Measurements from ENCODE around the gene MAD1L1. TPM values are rescaled to one million over a fixed set of nuclear protein-coding genes. Genes with fewer than 3 reads are reported as not detected.

Gene MAD1L1
- total RNA-seq, 4 donors from 2014 or later, result 22.3 to 56.6 (median 35.0) TPM

DNA sequence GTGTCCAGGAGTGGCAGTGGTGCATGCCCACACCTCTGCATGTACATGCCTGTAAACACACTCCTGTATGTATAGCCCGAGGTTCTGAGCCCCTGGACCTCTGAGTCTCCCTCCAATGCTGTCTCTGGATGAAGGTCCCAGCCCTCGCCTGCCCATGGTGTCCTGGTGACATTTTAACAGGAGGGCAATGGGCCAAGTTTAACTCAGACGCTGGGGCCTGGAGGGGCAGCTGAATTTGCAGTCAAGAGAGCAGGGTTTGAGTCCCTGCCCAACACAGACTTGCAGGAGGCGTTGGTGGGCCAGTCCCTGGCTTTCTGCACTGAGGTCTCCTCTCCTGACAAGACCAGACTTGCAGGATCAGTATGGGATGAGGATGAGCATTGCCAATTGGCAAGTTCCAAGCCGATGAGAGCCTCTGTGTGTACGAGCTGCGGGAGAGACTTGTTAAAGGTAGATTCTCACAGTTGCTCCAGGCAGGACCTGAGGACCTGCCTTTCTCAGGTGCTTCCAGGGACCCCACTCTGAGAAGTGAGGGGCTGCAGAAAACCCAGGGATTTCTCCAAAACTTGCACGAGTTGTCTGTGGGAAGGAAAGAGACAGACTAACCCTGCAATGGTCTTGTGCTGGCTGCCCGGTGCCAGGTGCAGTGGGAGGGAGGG is 420.8 kb downstream of the MAD1L1 start:
- H3K4me1 ChIP-seq, result peaks cover 0 to 26% (median 0%) of the 10 kb centered on the region in 3 donors
- H3K36me3 ChIP-seq, result peaks cover 0 to 21% of the 10 kb centered on the region in 2 donors
- TF ChIP-seq POLR2A (IDR thresholded peaks at IDR 0.05) (no peak), POLR2AphosphoS5 (IDR thresholded peaks at IDR 0.05) (no peak), EP300 (IDR thresholded peaks at IDR 0.05) (no peak)
- TF ChIP-seq, protein P1, sequence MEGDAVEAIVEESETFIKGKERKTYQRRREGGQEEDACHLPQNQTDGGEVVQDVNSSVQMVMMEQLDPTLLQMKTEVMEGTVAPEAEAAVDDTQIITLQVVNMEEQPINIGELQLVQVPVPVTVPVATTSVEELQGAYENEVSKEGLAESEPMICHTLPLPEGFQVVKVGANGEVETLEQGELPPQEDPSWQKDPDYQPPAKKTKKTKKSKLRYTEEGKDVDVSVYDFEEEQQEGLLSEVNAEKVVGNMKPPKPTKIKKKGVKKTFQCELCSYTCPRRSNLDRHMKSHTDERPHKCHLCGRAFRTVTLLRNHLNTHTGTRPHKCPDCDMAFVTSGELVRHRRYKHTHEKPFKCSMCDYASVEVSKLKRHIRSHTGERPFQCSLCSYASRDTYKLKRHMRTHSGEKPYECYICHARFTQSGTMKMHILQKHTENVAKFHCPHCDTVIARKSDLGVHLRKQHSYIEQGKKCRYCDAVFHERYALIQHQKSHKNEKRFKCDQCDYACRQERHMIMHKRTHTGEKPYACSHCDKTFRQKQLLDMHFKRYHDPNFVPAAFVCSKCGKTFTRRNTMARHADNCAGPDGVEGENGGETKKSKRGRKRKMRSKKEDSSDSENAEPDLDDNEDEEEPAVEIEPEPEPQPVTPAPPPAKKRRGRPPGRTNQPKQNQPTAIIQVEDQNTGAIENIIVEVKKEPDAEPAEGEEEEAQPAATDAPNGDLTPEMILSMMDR (IDR thresholded peaks at IDR 0.05), result no peak
- no peak for ATAC-seq
- H3K9me3 ChIP-seq, result no peaks in the 10 kb centered on the region
- WGBS, 2 donors (ENCODE audit: low coverage in 1 of 2), result 38% methylated on average over 3 of the region's 9 CpGs; no CpG with 5 or more reads in 1 of the 2 donors
- no peak overlapping the region for H3K4me3 ChIP-seq
- H3K27ac ChIP-seq, result no peak overlapping the region
- H3K27me3 ChIP-seq, result peaks cover 4% of the 10 kb centered on the region

DNA sequence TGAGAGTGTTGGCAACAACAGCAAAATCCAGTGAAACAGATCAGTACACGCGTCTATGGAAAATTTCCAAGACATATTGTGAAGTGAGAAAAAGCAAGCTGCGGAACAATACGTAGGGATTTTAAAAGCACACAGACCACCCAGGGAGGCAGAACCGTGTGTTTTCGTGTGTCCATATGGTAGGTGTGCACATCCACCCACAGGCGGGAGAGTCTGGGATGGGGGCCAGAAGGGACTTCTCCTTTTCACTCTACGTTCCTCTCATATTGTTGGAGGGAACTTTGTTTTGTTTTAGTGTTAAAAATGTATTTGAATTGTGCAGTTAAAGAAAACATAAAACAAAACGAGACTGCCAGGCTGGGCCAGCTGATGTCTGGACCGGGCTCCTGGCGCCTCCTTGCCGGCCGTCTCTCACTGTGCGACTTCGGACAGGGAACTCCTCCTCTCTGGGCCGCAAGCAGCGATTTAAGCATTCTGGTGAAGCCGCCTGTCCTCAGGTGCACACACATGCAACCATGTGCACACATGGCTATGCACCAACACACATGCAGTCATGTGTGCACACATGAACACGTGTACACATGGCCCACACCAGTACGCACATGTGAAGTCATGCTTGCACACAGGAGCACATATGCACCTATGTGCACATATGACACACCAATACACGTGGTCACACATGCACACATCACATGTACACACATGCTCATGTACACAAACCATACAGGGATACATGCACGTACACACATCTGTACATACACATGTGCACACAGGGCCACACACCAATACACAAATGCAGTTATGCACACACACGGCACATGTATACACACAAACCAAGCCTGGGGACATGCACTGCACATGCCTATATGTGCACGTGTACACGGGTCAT is 421.5 kb downstream of the MAD1L1 start:
- no peak for ATAC-seq
- Histone ChIP-seq H3K4me1 (peaks cover 0 to 26% (median 0%) of the 10 kb centered on the region in 3 donors), H3K27ac (no peak overlapping the region), H3K36me3 (peaks cover 0 to 21% of the 10 kb centered on the region in 2 donors), H3K9me3 (no peaks in the 10 kb centered on the region), H3K4me3 (no peak overlapping the region), H3K27me3 (peaks cover 4% of the 10 kb centered on the region)
- no peak for TF ChIP-seq POLR2AphosphoS5 (IDR thresholded peaks at IDR 0.05)
- TF ChIP-seq, protein P1 (IDR thresholded peaks at IDR 0.05), result no peak
- WGBS, 2 donors (ENCODE audit: low coverage in 1 of 2), result 25 to 31% methylated on average over 16 to 17 of the region's 25 CpGs

DNA sequence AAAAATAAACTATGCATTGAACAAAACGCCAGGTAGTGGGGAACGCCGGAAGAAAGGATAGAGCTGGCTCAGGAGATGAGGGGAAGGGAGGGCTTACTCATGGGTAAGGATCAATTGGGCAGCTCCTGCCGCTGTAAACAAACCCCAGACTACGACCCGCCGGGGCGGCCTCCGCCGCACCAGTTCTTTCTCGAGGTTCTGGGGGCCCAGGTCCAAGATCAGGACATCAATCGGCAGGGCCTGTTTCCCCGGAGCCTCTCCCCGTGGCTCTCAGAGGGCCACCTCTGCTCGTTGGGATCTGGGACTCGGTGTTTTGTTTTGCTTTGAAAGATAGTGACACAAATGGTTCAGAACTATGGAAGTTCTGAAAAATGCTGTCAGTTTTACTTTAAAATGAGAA is 422.2 kb downstream of the MAD1L1 start:
- no peak for TF ChIP-seq EP300 (IDR thresholded peaks at IDR 0.05)
- TF ChIP-seq POLR2AphosphoS5 (IDR thresholded peaks at IDR 0.05), result no peak
- no peak for TF ChIP-seq POLR2A (IDR thresholded peaks at IDR 0.05)
- TF ChIP-seq, protein P1 (IDR thresholded peaks at IDR 0.05), result no peak
- no peak for ATAC-seq
- peaks cover 0 to 15% of the 10 kb centered on the region in 2 donors for H3K36me3 ChIP-seq
- H3K27me3 ChIP-seq, result peaks cover 4% of the 10 kb centered on the region
- WGBS, 2 donors (ENCODE audit: low coverage in 1 of 2), result 46% methylated on average over 12 of the region's 16 CpGs; no CpG with 5 or more reads in 1 of the 2 donors
- H3K27ac ChIP-seq, result no peak overlapping the region
- H3K4me3 ChIP-seq, result no peak overlapping the region
- peaks cover 0 to 26% (median 0%) of the 10 kb centered on the region in 3 donors for H3K4me1 ChIP-seq
- no peaks in the 10 kb centered on the region for H3K9me3 ChIP-seq

DNA sequence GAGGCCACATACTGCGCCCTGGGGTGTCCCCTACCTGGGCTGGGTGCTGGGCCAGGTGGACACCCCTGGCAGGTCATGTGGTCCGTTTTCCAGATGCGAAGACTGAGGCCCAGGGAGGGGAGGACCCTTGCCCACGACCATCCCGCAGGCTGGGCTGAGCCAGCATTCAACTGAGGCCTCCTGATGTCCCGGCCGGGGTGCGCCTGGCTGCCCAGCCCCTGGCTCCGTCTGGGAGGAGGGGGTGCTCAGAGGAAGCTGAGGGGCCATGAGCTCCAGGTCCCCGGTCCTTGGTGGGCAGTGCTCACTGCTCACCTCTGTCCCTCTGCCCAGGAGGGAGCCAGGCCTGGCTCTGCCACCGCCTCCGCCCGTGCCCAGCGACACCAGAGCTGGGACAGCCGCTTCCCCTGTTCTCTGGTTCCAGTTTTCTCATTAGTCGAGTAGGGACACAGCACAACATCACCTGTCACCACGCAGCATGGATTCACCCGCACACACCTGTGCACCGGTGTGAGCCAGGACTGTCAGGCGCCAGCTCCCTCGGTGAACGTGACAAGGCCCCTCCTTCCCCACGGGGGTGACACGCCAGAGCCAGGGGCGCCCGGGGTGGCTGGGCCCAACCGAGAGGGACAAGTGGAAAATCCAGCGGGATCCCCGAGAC is 423.0 kb downstream of the MAD1L1 start:
- Histone ChIP-seq H3K4me3 (no peak overlapping the region), H3K27me3 (peaks cover 11% of the 10 kb centered on the region), H3K36me3 (peaks cover 0 to 7% of the 10 kb centered on the region in 2 donors), H3K9me3 (no peaks in the 10 kb centered on the region), H3K27ac (no peak overlapping the region), H3K4me1 (peaks cover 0 to 26% (median 0%) of the 10 kb centered on the region in 3 donors)
- no peak for TF ChIP-seq EP300 (IDR thresholded peaks at IDR 0.05)
- TF ChIP-seq, protein P1 (IDR thresholded peaks at IDR 0.05), result no peak
- no peak for ATAC-seq
- 85 to 93% methylated on average over 2 to 8 of the region's 29 CpGs for WGBS, 2 donors (ENCODE audit: low coverage in 1 of 2)
